ENCODE results near the gene BRAF. TPM values are rescaled to one million over a fixed set of nuclear protein-coding genes. Genes with fewer than 3 reads are reported as not detected.

Gene BRAF
- total and polyA plus RNA-seq, 2 of the 8 experiments (the other 6 are each of a cell fraction or from before 2014, with no cell fraction given), result 11.4 to 32.6 TPM

- Histone ChIP-seq H4K20me1 (replicated peaks in 1 of 2; ENCODE audit: control insufficient read depth in 1 of 2, insufficient read depth in 2 of 2, low read length in 2 of 2) (no peaks in the 10 kb centered on the region), H3K18ac (ENCODE audit: extremely low read depth, low read length) (no peak overlapping the region), H3K79me1 (ENCODE audit: low read depth, low read length) (no peaks in the 10 kb centered on the region), H3K27ac (ENCODE audit: low read depth, low read length) (no peak overlapping the region), H2BK12ac (ENCODE audit: low read depth, low read length) (no peak overlapping the region), H3K4ac (replicated peaks; ENCODE audit: insufficient read length, low read depth, low read length) (no peak overlapping the region), H3K56ac (replicated peaks; ENCODE audit: insufficient read length, low read depth, low read length) (no peak overlapping the region), H3K14ac (ENCODE audit: insufficient read length) (no peak overlapping the region), H3K23me2 (ENCODE audit: low read depth, low read length) (no peaks in the 10 kb centered on the region), H3K27me3 (replicated peaks in 1 of 4; ENCODE audit: control insufficient read depth in 3 of 4, extremely low read depth in 1 of 4, insufficient read depth in 3 of 4, low read length in 3 of 4) (no peaks in the 10 kb centered on the region), H3K36me3 (ENCODE audit: control insufficient read depth in 2 of 4, insufficient read depth in 4 of 4, low read length in 3 of 4) (no peaks in the 10 kb centered on the region), H2BK15ac (ENCODE audit: low read length) (no peak overlapping the region), H4K8ac (ENCODE audit: extremely low read depth, insufficient read depth, low read length) (no peak overlapping the region), H3K79me2 (ENCODE audit: control insufficient read depth in 1 of 2, insufficient read depth in 2 of 2, low read length in 2 of 2) (no peaks in the 10 kb centered on the region), H2BK120ac (replicated peaks; ENCODE audit: low read depth, low read length) (no peak overlapping the region), H2AK5ac (ENCODE audit: low read depth, low read length) (no peak overlapping the region), H3K23ac (ENCODE audit: insufficient read length) (no peak overlapping the region), H3K4me3 (ENCODE audit: extremely low read depth in 1 of 4, insufficient read depth in 2 of 4, low read depth in 3 of 4, low read length in 4 of 4) (no peak overlapping the region), H2BK5ac (ENCODE audit: low read depth, low read length) (no peak overlapping the region), H2AFZ (ENCODE audit: low read length) (no peak overlapping the region), H3K4me2 (ENCODE audit: insufficient read depth in 1 of 2, low read depth in 2 of 2, low read length in 2 of 2) (no peak overlapping the region), H3K9me3 (ENCODE audit: insufficient read depth in 2 of 2, low read depth in 1 of 2, low read length in 1 of 2) (no peaks in the 10 kb centered on the region), H3K4me1 (replicated peaks in 1 of 4; ENCODE audit: control insufficient read depth in 3 of 4, insufficient read depth in 4 of 4, low read length in 3 of 4) (no peaks in the 10 kb centered on the region), H4K91ac (replicated peaks; ENCODE audit: insufficient read length, low read length) (no peak overlapping the region), H3K9ac (replicated peaks in 1 of 4; ENCODE audit: extremely low read depth in 1 of 4, low read depth in 3 of 4, low read length in 3 of 4) (no peak overlapping the region), H2BK20ac (ENCODE audit: low read length) (no peak overlapping the region), H4K5ac (ENCODE audit: insufficient read length, low read depth, low read length) (no peak overlapping the region)
- no peak for TF ChIP-seq TAF1 (IDR thresholded peaks at IDR 0.05; ENCODE audit: low read depth, low read length)
- FAIRE-seq, result no peak
- ChIA-PET CTCF (ENCODE audit: partially characterized antibody) (no interaction called here), POLR2A (ENCODE audit: partially characterized antibody) (no interaction called here)
- DNase-seq (ENCODE audit: low read depth in 1 of 2, low spot score in 2 of 2), result no peak
- WGBS, 2 experiments (ENCODE audit: extremely low coverage in 1 of 2, insufficient coverage in 1 of 2, insufficient read length in 1 of 2, insufficient replicate concordance in 2 of 2, low coverage in 1 of 2, low lambda C conversion rate in 2 of 2, missing lambda C conversion rate in 1 of 2), result 100% methylated on average over 1 of the region's 1 CpG; no CpG with 5 or more reads in 1 of the 2 experiments
Measured at GRCh38 chr7:140940898-140941297, 16.2 kb upstream of the BRAF start.
